Brain microvascular endothelial cell (primary cell): ENCODE measurements around the gene ZFP69.

Experiments
- DNase-seq: peaks from one replicate; pipeline ENCODE4 v3.0.0-alpha.2; 2020
- H3K27ac ChIP-seq: fragments of 250-450 bp; sonication (Bioruptor Pico); 2 replicates; pipeline ENCODE4 v1.5.1; 2020; ENCODE audit warnings: mild to moderate bottlenecking, moderate library complexity
- H3K27me3 ChIP-seq: fragments of 250-450 bp; sonication (Bioruptor Pico); replicated peaks from 2 replicates; pipeline ENCODE4 v1.5.1; 2020; ENCODE audit warnings: mild to moderate bottlenecking
- H3K36me3 ChIP-seq: fragments of 250-450 bp; sonication (Bioruptor Pico); replicated peaks from 2 replicates; pipeline ENCODE4 v1.5.1; 2020; ENCODE audit warnings: mild to moderate bottlenecking
- H3K4me3 ChIP-seq: 2 replicates; pipeline ENCODE4 v1.5.1; 2011; ENCODE audit warnings: low read depth, mild to moderate bottlenecking, control low read depth, low read length, moderate library complexity
- in situ Hi-C: cut with HindIII; loops from 2 replicates; pipeline ENCODE4 v1.10.0; 2017; ENCODE audit warnings: low sequenced_read_pairs, low pct_ligation_motif_present
- TF ChIP-seq, protein P1 (sequence below): IDR thresholded peaks from 2 replicates; pipeline ENCODE4 v1.5.1; 2011; ENCODE audit warnings: low read depth, mild to moderate bottlenecking, moderate library complexity, low read length, control low read depth, inconsistent platforms; ENCODE audit errors: missing control alignments

Gene ZFP69

GRCh38 chr1:40454873-40455272 lies 22.2 kb upstream of the ZFP69 start:
- TF ChIP-seq, protein P1, sequence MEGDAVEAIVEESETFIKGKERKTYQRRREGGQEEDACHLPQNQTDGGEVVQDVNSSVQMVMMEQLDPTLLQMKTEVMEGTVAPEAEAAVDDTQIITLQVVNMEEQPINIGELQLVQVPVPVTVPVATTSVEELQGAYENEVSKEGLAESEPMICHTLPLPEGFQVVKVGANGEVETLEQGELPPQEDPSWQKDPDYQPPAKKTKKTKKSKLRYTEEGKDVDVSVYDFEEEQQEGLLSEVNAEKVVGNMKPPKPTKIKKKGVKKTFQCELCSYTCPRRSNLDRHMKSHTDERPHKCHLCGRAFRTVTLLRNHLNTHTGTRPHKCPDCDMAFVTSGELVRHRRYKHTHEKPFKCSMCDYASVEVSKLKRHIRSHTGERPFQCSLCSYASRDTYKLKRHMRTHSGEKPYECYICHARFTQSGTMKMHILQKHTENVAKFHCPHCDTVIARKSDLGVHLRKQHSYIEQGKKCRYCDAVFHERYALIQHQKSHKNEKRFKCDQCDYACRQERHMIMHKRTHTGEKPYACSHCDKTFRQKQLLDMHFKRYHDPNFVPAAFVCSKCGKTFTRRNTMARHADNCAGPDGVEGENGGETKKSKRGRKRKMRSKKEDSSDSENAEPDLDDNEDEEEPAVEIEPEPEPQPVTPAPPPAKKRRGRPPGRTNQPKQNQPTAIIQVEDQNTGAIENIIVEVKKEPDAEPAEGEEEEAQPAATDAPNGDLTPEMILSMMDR: no peak

DNA sequence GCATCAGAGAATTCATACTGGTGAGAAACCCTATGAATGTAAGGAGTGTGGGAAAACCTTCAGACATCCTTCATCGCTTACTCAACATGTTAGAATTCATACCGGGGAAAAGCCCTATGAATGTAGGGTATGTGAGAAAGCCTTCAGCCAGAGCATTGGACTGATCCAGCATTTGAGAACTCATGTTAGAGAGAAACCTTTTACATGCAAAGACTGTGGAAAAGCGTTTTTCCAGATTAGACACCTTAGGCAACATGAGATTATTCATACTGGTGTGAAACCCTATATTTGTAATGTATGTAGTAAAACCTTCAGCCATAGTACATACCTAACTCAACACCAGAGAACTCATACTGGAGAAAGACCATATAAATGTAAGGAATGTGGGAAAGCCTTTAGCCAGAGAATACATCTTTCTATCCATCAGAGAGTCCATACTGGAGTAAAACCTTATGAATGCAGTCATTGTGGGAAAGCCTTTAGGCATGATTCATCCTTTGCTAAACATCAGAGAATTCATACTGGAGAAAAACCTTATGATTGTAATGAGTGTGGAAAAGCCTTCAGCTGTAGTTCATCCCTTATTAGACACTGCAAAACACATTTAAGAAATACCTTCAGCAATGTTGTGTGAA lies 14.0 kb upstream of the ZFP69 start:
- Histone ChIP-seq H3K27me3 (no peaks in the 10 kb centered on the region), H3K27ac (no peak overlapping the region), H3K4me3 (no peak overlapping the region), H3K36me3 (peaks cover 36% of the 10 kb centered on the region)
- TF ChIP-seq, protein P1: no peak
- in situ Hi-C loops: no loop called here
- DNase-seq: no peak

More at GRCh38 chr1:40454873-40455272, 22.2 kb upstream of the ZFP69 start:
- no peak overlapping the region for H3K27ac ChIP-seq
- no peak overlapping the region for H3K4me3 ChIP-seq
- no peak for DNase-seq
- peaks cover 35% of the 10 kb centered on the region for H3K36me3 ChIP-seq
- in situ Hi-C loops: no loop called here
- H3K27me3 ChIP-seq: no peaks in the 10 kb centered on the region

DNA sequence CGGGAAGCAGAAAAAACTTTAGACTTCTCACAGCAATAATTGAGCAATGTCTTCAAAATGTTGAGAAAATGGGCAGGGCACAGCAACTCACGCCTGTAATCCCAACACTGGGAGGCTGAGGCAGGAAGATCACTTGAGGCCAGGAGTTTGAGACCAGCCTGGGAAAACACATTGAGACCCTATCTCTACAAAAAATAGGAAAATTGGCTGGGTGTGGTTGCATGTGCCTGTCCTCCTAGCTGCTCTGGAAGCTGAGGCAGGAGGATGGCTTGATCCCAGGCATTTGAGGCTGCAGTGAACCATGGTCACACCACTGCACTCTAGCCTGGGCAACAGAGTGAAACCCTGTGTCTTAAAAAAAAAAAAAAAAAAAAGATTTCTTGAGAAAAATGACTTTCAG lies 7.8 kb upstream of the ZFP69 start:
- in situ Hi-C loops: no loop called here
- H3K27ac ChIP-seq: no peak overlapping the region
- TF ChIP-seq, protein P1: no peak
- H3K27me3 ChIP-seq: no peaks in the 10 kb centered on the region
- no peak overlapping the region for H3K4me3 ChIP-seq
- H3K36me3 ChIP-seq: no peaks in the 10 kb centered on the region
- DNase-seq: no peak

GRCh38 chr1:40475268-40475667 lies 1.8 kb upstream of the ZFP69 start:
- TF ChIP-seq, protein P1: no peak
- Histone ChIP-seq H3K4me3 (no peak overlapping the region), H3K27ac (no peak overlapping the region), H3K36me3 (no peaks in the 10 kb centered on the region), H3K27me3 (no peaks in the 10 kb centered on the region)
- in situ Hi-C loops: no loop called here
- no peak for DNase-seq

DNA sequence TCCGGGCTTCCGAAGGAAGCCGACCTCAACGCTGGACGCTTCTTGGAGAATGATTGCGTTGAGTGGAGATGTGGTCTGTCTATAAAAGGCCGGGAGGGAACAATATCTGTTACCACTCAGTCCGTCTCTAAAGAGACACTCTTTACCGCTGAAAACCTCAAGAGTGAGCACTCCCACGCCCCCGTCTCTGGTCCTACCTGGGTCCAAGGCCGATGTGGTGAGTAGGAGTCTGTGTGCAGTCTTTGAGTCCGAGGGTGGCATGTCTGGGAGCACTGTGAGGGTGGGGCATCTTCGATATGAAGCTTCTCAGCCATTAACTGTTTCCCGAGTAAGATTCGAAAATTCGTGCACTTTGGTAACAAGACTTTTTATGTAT lies 576 bp downstream of the ZFP69 start:
- no peak overlapping the region for H3K27ac ChIP-seq
- no peaks in the 10 kb centered on the region for H3K36me3 ChIP-seq
- peak overlapping the region; percentile 73 for H3K4me3 ChIP-seq
- in situ Hi-C loops: no loop called here
- DNase-seq: peak; percentile 2
- no peaks in the 10 kb centered on the region for H3K27me3 ChIP-seq
- TF ChIP-seq, protein P1: no peak

- in situ Hi-C loops: no loop called here
- Histone ChIP-seq H3K27me3 (no peaks in the 10 kb centered on the region), H3K36me3 (no peaks in the 10 kb centered on the region), H3K27ac (no peak overlapping the region), H3K4me3 (no peak overlapping the region)
- DNase-seq: no peak
- TF ChIP-seq, protein P1: no peak
Observed at GRCh38 chr1:40478276-40478675, 1.2 kb downstream of the ZFP69 start.
